Breast epithelium (tissue), 3 donors: ENCODE results near the gene ZNF622.

Experiments used
- POLR2AphosphoS5 ChIP-seq, 3 donors: sonication (generic); formaldehyde crosslinking; IDR thresholded peaks; one replicate each; pipeline ENCODE4 v1.6.1; 2017; ENCODE audit warnings: antibody characterized with exemption in 3 of 3
- TF ChIP-seq, protein P1 (sequence below), 3 donors: fragments of 450-650 bp; IDR thresholded peaks; one replicate each; pipeline ENCODE4 v1.5.1; 2016 to 2017; ENCODE audit warnings: antibody characterized with exemption in 3 of 3, mild to moderate bottlenecking in 3 of 3, moderate library complexity in 3 of 3

DNA sequence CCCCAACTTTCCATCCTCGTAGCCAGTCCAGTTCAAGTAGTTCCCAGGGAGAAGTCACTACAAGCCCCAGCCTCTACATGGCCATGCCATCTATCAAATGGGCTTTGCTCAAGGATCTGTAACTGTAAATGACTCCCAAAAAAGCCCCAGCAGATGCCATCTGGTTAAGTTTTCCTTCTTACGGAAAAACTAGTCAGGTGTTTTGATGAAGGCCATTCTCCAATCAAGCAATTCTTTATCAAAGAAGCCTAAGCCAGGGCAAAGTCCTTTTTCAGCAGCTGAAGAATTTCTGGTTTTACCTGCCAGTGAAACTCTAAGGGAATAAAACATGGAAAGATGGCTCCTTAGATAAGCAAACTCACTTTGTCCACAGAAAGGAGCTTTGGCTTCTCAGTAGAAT lies 21.9 kb upstream of the ZNF622 start:
- TF ChIP-seq, protein P1, sequence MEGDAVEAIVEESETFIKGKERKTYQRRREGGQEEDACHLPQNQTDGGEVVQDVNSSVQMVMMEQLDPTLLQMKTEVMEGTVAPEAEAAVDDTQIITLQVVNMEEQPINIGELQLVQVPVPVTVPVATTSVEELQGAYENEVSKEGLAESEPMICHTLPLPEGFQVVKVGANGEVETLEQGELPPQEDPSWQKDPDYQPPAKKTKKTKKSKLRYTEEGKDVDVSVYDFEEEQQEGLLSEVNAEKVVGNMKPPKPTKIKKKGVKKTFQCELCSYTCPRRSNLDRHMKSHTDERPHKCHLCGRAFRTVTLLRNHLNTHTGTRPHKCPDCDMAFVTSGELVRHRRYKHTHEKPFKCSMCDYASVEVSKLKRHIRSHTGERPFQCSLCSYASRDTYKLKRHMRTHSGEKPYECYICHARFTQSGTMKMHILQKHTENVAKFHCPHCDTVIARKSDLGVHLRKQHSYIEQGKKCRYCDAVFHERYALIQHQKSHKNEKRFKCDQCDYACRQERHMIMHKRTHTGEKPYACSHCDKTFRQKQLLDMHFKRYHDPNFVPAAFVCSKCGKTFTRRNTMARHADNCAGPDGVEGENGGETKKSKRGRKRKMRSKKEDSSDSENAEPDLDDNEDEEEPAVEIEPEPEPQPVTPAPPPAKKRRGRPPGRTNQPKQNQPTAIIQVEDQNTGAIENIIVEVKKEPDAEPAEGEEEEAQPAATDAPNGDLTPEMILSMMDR (IDR thresholded peaks at IDR 0.05): no peak
- TF ChIP-seq POLR2AphosphoS5 (IDR thresholded peaks at IDR 0.05): no peak
